ENCODE results near the gene KRAS. TPM values are rescaled to one million over a fixed set of nuclear protein-coding genes. Genes with fewer than 3 reads are reported as not detected.

KRAS gene
- total RNA-seq, 1 experiment from 2014 or later, result 6.2 TPM

DNA sequence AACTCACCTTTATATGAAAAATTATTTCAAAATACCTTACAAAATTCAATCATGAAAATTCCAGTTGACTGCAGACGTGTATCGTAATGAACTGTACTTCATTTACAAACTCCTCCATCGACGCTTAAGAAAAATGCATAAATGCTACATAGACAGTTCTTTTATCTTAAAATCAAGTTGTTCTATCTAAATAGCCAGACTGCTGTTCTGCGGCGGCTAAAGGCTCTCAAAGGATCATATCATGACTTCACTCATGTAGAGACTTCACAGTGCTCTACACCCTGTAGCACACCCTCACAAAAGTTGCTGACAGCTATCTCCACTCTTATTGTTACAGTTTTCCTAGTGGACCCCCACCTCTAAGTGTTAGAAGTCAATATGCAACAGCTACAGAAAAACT lies 5.2 kb downstream of the KRAS start:
- Histone ChIP-seq H2AFZ (ENCODE audit: low read length) (no peak overlapping the region), H3K27me3 (ENCODE audit: low read length) (no peaks in the 10 kb centered on the region), H3K9me2 (replicated peaks; ENCODE audit: low read length) (no peaks in the 10 kb centered on the region), H3F3A (ENCODE audit: low read length, unreplicated experiment) (no peaks in the 10 kb centered on the region), H3K36me3 (ENCODE audit: low read depth, low read length) (no peaks in the 10 kb centered on the region), H4K20me1 (ENCODE audit: low read length) (no peaks in the 10 kb centered on the region), H3K9me3 (ENCODE audit: low read length) (no peaks in the 10 kb centered on the region), H3K27ac (ENCODE audit: low read length) (no peak overlapping the region), H3K79me2 (ENCODE audit: low read length) (peaks cover 33% of the 10 kb centered on the region), H3K9ac (ENCODE audit: low read length) (no peak overlapping the region), H3K4me2 (ENCODE audit: low read length) (no peak overlapping the region), H3K4me1 (ENCODE audit: insufficient read depth, low read length) (peaks cover 5% of the 10 kb centered on the region), H3K4me3 (ENCODE audit: low read length) (no peak overlapping the region)
- intact Hi-C loops (cut with micrococcal nuclease), result no loop called here
- ChIA-PET POLR2A (ENCODE audit: unreplicated experiment) (no interaction called here), CTCF (no interaction called here)
- TF ChIP-seq EZH2 (IDR thresholded peaks at IDR 0.05; ENCODE audit: low read length, unreplicated experiment), result no peak
- TF ChIP-seq EZH2phosphoT487 (IDR thresholded peaks at IDR 0.05; ENCODE audit: borderline replicate concordance, low read length), result no peak
- TF ChIP-seq CTCF (conservative IDR thresholded peaks at IDR 0.05; ENCODE audit: low read depth, low read length), result no peak
- DNase-seq (no peak), ATAC-seq (no peak)
- BruUV-seq (replicated peaks), result no TSS peak

GRCh38 chr12:25243680-25243990 lies 7.1 kb downstream of the KRAS start:
- Histone ChIP-seq H3K27me3 (ENCODE audit: low read length) (no peaks in the 10 kb centered on the region), H3K9me3 (ENCODE audit: low read length) (no peaks in the 10 kb centered on the region), H2AFZ (ENCODE audit: low read length) (no peak overlapping the region), H3K27ac (ENCODE audit: low read length) (no peak overlapping the region), H3K79me2 (ENCODE audit: low read length) (peaks cover 17% of the 10 kb centered on the region; the same call in 1 of the 2 replicates), H4K20me1 (ENCODE audit: low read length) (no peaks in the 10 kb centered on the region), H3K4me1 (ENCODE audit: insufficient read depth, low read length) (no peaks in the 10 kb centered on the region), H3K9me2 (replicated peaks; ENCODE audit: low read length) (no peaks in the 10 kb centered on the region), H3K4me2 (ENCODE audit: low read length) (no peak overlapping the region), H3K4me3 (ENCODE audit: low read length) (no peak overlapping the region), H3F3A (ENCODE audit: low read length, unreplicated experiment) (no peaks in the 10 kb centered on the region), H3K9ac (ENCODE audit: low read length) (no peak overlapping the region), H3K36me3 (ENCODE audit: low read depth, low read length) (no peaks in the 10 kb centered on the region)
- POLR2A ChIA-PET (ENCODE audit: unreplicated experiment), result no interaction called here
- TF ChIP-seq EZH2 (IDR thresholded peaks at IDR 0.05; ENCODE audit: low read length, unreplicated experiment) (no peak), CTCF (conservative IDR thresholded peaks at IDR 0.05; ENCODE audit: low read depth, low read length) (no peak), EZH2phosphoT487 (IDR thresholded peaks at IDR 0.05; ENCODE audit: borderline replicate concordance, low read length) (no peak)
- intact Hi-C loops (cut with micrococcal nuclease), result no loop called here
- CTCF ChIA-PET, result no interaction called here
- BruUV-seq (replicated peaks), result no TSS peak
- ATAC-seq (no peak), DNase-seq (no peak)

GRCh38 chr12:25242981-25243679 lies 7.6 kb downstream of the KRAS start:
- BruUV-seq (replicated peaks), result no TSS peak
- no peak for ATAC-seq
- POLR2A ChIA-PET (ENCODE audit: unreplicated experiment), result no interaction called here

More at GRCh38 chr12:25242981-25243679, 7.6 kb downstream of the KRAS start:
- no peak overlapping the region for H2AFZ ChIP-seq (ENCODE audit: low read length)
- TF ChIP-seq EZH2 (IDR thresholded peaks at IDR 0.05; ENCODE audit: low read length, unreplicated experiment) (no peak), EZH2phosphoT487 (IDR thresholded peaks at IDR 0.05; ENCODE audit: borderline replicate concordance, low read length) (no peak), CTCF (conservative IDR thresholded peaks at IDR 0.05; ENCODE audit: low read depth, low read length) (no peak)
- intact Hi-C loops (cut with micrococcal nuclease), result no loop called here
- 0 out of 2 replicates have a peak, but pooled peaks cover 12% of the 10 kb centered on the region for H3K79me2 ChIP-seq (ENCODE audit: low read length)
- CTCF ChIA-PET, result no interaction called here
- H3F3A ChIP-seq (ENCODE audit: low read length, unreplicated experiment), result no peaks in the 10 kb centered on the region
- H3K9ac ChIP-seq (ENCODE audit: low read length), result no peak overlapping the region
- no peak for DNase-seq
- no peaks in the 10 kb centered on the region for H4K20me1 ChIP-seq (ENCODE audit: low read length)
- no peaks in the 10 kb centered on the region for H3K9me2 ChIP-seq (replicated peaks; ENCODE audit: low read length)
- H3K4me2 ChIP-seq (ENCODE audit: low read length), result no peak overlapping the region
- no peaks in the 10 kb centered on the region for H3K36me3 ChIP-seq (ENCODE audit: low read depth, low read length)
- H3K27me3 ChIP-seq (ENCODE audit: low read length), result no peaks in the 10 kb centered on the region
- no peaks in the 10 kb centered on the region for H3K4me1 ChIP-seq (ENCODE audit: insufficient read depth, low read length)
- no peak overlapping the region for H3K27ac ChIP-seq (ENCODE audit: low read length)
- no peak overlapping the region for H3K4me3 ChIP-seq (ENCODE audit: low read length)
- no peaks in the 10 kb centered on the region for H3K9me3 ChIP-seq (ENCODE audit: low read length)

All from PC-3 (cell line).